Activated CD8-positive, alpha-beta T cell treated with anti-CD3 and anti-CD28 coated beads for 36 hours (primary cell): ENCODE results near the gene FXYD2. TPM values are rescaled to one million over a fixed set of nuclear protein-coding genes. Genes with fewer than 3 reads are reported as not detected.

Experiments used
- ATAC-seq: fragments of 200-7000 bp; cut with Tn5 transposase; one replicate; pipeline ENCODE4 v1.10.0; 2021; ENCODE audit warnings: mild to moderate bottlenecking, moderate library complexity
- CTCF ChIA-PET: fragments of 350-600 bp; sonication (Branson Sonifier 250); formaldehyde crosslinking; loops from one replicate; lab custom pipeline; 2021; ENCODE audit warnings: antibody characterized with exemption; lab: Charles Lee
- POLR2A ChIA-PET: fragments of 350-600 bp; sonication (Branson Sonifier 250); formaldehyde crosslinking; loops from one replicate; lab custom pipeline; 2021; ENCODE audit warnings: antibody characterized with exemption; lab: Charles Lee
- DNase-seq: peaks from one replicate; pipeline ENCODE4 v3.0.0-alpha.2; 2020
- H3K27ac Mint-ChIP-seq: one replicate; pipeline ENCODE4 v1.8.0; 2021; ENCODE audit warnings: mild to moderate bottlenecking, mixed read lengths
- H3K27me3 Mint-ChIP-seq: one replicate; pipeline ENCODE4 v1.8.0; 2021; ENCODE audit warnings: mixed read lengths
- H3K36me3 Mint-ChIP-seq: one replicate; pipeline ENCODE4 v1.8.0; 2021; ENCODE audit warnings: low read depth, mixed read lengths
- H3K4me1 Mint-ChIP-seq: one replicate; pipeline ENCODE4 v1.8.0; 2021; ENCODE audit warnings: low read depth, mixed read lengths
- H3K4me3 Mint-ChIP-seq: one replicate; pipeline ENCODE4 v1.8.0; 2021; ENCODE audit warnings: mild to moderate bottlenecking, moderate library complexity, mixed read lengths
- H3K9me3 Mint-ChIP-seq: one replicate; pipeline ENCODE4 v1.8.0; 2021; ENCODE audit warnings: mixed read lengths
- intact Hi-C: fragments of 100-400 bp; cut with micrococcal nuclease; formaldehyde crosslinking; loops from one replicate; pipeline ENCODE4 v1.10.0; 2022
- total RNA-seq, 2 experiments: library from RNA; stranded (reverse); gene quantifications; one replicate each; pipeline ENCODE4 v1.2.3, GENCODE V29; 2021
- TF ChIP-seq, protein P1 (sequence below): fragments of 200-600 bp; IDR thresholded peaks from one replicate; pipeline ENCODE4 v1.8.0; 2022; ENCODE audit warnings: antibody characterized with exemption, mild to moderate bottlenecking

The FXYD2 gene
- total RNA-seq, 2 experiments from 2014 or later = 6.7 to 7.2 TPM

DNA sequence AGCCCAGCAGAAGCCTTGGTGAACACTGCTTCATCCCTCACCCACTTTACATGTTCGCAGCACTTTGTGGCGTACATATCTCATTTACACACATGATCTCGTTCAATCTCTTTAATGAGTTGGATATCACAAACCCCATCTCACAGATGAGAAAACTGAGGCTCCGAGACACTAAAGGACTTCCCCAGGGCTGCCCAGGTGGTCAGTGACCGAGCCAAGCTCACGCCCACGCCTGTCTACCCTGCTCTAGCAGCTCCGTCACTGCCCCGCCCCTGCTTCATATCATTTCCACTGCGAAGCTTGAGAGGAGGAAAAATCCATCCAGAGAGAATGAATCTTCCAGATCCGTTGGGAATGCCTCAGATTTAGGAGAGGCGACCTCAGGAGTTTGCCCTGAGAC is 15.8 kb downstream of the FXYD2 start:
- no peak for ATAC-seq
- CTCF ChIA-PET = interaction anchor here (1.2 to 8.5 kb wide), 22 partner anchors 8 to 383 kb away, joined by 3 to 196 read pairs (median 10); partner anchors contain the start of genes DSCAML1, FXYD2, FXYD6 and SCN4B
- Mint-ChIP-seq H3K27me3 (no peaks in the 10 kb centered on the region), H3K36me3 (no peaks in the 10 kb centered on the region), H3K4me3 (no peak overlapping the region), H3K4me1 (peaks cover 18% of the 10 kb centered on the region), H3K27ac (peak overlapping the region; percentile 10), H3K9me3 (no peaks in the 10 kb centered on the region)
- intact Hi-C loops = loop anchor here (1.0 kb wide), 1 partner anchor 8 kb away; no protein-coding TSS in a partner anchor
- DNase-seq = no peak
- POLR2A ChIA-PET = interaction anchor here (1.6 to 2.8 kb wide), 2 partner anchors 9 to 244 kb away, joined by 6 to 15 read pairs; no protein-coding TSS in a partner anchor
- TF ChIP-seq, protein P1, sequence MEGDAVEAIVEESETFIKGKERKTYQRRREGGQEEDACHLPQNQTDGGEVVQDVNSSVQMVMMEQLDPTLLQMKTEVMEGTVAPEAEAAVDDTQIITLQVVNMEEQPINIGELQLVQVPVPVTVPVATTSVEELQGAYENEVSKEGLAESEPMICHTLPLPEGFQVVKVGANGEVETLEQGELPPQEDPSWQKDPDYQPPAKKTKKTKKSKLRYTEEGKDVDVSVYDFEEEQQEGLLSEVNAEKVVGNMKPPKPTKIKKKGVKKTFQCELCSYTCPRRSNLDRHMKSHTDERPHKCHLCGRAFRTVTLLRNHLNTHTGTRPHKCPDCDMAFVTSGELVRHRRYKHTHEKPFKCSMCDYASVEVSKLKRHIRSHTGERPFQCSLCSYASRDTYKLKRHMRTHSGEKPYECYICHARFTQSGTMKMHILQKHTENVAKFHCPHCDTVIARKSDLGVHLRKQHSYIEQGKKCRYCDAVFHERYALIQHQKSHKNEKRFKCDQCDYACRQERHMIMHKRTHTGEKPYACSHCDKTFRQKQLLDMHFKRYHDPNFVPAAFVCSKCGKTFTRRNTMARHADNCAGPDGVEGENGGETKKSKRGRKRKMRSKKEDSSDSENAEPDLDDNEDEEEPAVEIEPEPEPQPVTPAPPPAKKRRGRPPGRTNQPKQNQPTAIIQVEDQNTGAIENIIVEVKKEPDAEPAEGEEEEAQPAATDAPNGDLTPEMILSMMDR = no peak

DNA sequence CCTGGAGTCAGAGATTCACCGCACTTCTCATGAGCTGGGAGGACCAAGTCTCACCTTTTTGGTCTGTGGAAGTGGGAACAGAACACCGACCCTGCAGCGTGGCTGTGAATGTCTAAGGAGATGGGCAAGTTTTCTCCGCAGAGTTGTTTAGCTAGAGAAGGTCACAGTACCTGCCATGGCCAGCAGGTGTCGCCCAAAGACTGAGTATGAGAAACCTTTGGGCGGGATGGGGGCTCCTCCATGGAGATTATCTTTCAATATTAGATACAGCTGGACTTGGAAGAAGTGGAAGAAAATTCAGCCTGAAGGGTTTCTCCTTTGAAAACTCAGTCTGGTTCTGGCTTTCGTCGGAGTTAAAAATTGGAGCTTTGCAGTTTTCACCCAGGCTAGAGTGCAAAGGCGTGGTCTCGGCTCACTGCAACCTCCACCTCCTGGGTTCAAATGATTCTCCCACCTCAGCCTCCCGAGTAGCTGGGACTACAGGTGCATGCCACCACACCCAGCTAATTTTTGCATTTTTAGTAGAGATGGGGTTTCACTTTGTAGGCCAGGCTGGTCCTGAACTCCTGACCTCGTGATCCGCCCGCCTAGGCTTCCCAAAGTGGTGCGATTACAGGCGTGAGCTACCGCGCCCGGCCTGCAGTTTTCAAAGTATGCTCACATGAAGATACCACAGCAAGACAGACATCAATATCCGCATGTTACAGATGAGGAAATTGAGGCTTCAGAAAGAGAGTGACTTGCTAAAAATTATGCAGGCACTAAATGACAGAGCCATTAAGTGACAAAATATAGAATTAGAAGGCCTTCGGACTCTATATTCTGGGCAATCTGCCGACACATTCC is 16.8 kb downstream of the FXYD2 start:
- Mint-ChIP-seq H3K4me1 (peaks cover 16% of the 10 kb centered on the region), H3K27me3 (no peaks in the 10 kb centered on the region), H3K36me3 (no peaks in the 10 kb centered on the region), H3K27ac (no peak overlapping the region), H3K9me3 (no peaks in the 10 kb centered on the region), H3K4me3 (no peak overlapping the region)
- TF ChIP-seq, protein P1 = peak; percentile 99
- DNase-seq (peak; percentile 91), ATAC-seq (peak; percentile 74)
- POLR2A ChIA-PET = interaction anchor here (0.6 to 2.8 kb wide), 5 partner anchors 8 to 245 kb away, joined by 3 to 15 read pairs (median 4); no protein-coding TSS in a partner anchor
- intact Hi-C loops = loop anchor here (1.0 kb wide), 1 partner anchor 9 kb away; no protein-coding TSS in a partner anchor
- CTCF ChIA-PET = interaction anchor here (0.6 to 8.5 kb wide), 57 partner anchors 8 to 409 kb away, joined by 3 to 196 read pairs (median 5); partner anchors contain the start of genes DSCAML1, FXYD2, FXYD6 and SCN4B

DNA sequence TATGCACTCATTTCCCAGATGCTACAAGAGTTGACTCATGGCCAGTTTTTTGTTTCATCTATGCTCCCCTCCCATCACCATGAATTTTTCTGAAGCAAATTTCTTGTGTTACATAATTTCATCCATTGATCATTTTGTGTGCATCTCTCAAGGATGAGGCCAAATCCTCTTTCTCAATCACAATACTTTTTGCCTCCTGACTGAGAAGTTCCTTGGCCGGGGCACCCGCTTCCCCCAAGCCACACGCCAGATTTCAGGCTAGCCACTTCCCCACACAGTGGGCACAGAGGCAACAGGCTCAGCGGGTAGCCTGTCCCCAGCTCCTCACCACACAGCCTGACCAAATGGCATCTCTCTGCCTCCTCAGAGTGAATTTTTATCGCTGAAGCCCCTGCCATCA is 17.7 kb downstream of the FXYD2 start:
- TF ChIP-seq, protein P1 = no peak
- ChIA-PET POLR2A (interaction anchor here (0.6 to 2.8 kb wide), 4 partner anchors 9 to 22 kb away, joined by 3 to 15 read pairs (median 6); no protein-coding TSS in a partner anchor), CTCF (interaction anchor here (0.6 to 8.5 kb wide), 41 partner anchors 8 to 396 kb away, joined by 3 to 196 read pairs (median 7); partner anchors contain the start of genes DSCAML1, FXYD2 and FXYD6)
- Mint-ChIP-seq H3K4me3 (no peak overlapping the region), H3K9me3 (no peaks in the 10 kb centered on the region), H3K36me3 (no peaks in the 10 kb centered on the region), H3K27me3 (no peaks in the 10 kb centered on the region), H3K4me1 (peaks cover 16% of the 10 kb centered on the region), H3K27ac (no peak overlapping the region)
- ATAC-seq = no peak
- DNase-seq = no peak
- intact Hi-C loops = no loop called here

DNA sequence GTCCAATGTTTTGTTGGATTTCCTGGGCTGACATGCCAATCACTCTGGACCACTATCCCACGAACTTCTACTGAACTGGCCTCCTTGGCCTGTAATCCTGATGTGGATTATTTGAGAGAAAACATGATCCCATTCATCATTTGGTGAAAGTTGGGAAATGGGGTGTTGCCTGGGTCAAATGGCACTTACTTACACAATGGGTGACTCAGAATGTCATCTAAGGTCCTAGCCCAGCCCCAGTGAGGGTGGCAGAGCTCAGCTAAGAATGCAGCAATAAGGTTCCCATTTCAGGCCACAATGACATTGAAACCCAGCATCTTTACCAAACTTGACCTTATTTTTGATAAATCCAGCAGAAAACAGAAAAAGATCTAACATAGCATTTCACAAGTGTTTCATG is 19.5 kb downstream of the FXYD2 start:
- H3K36me3 Mint-ChIP-seq = no peaks in the 10 kb centered on the region
- H3K4me3 Mint-ChIP-seq = no peak overlapping the region
- TF ChIP-seq, protein P1 = no peak
- DNase-seq (no peak), ATAC-seq (no peak)
- no peak overlapping the region for H3K27ac Mint-ChIP-seq
- H3K9me3 Mint-ChIP-seq = no peaks in the 10 kb centered on the region
- CTCF ChIA-PET = interaction anchor here (1.2 to 8.5 kb wide), 5 partner anchors 9 to 142 kb away, joined by 3 to 196 read pairs (median 19); partner anchors contain the start of gene FXYD2
- intact Hi-C loops = no loop called here
- POLR2A ChIA-PET = interaction anchor here (1.6 to 2.7 kb wide), 3 partner anchors 7 to 12 kb away, joined by 3 to 9 read pairs (median 5); no protein-coding TSS in a partner anchor
- no peaks in the 10 kb centered on the region for H3K27me3 Mint-ChIP-seq
- peaks cover 14% of the 10 kb centered on the region for H3K4me1 Mint-ChIP-seq
